Hepatocyte (in vitro differentiated cells): ENCODE measurements around the gene GLI1.

Source experiments
- CTCF ChIP-seq: fragments of 200-600 bp; sonication (generic); IDR thresholded peaks from 2 replicates; pipeline ENCODE4 v1.5.1; 2016; ENCODE audit warnings: antibody characterized with exemption, mild to moderate bottlenecking; ENCODE audit not compliant: poor library complexity
- EZH2 ChIP-seq: fragments of 200-600 bp; sonication (generic); IDR thresholded peaks from 2 replicates; pipeline ENCODE4 v1.6.1; 2016; ENCODE audit warnings: antibody characterized with exemption, mild to moderate bottlenecking, borderline replicate concordance

DNA sequence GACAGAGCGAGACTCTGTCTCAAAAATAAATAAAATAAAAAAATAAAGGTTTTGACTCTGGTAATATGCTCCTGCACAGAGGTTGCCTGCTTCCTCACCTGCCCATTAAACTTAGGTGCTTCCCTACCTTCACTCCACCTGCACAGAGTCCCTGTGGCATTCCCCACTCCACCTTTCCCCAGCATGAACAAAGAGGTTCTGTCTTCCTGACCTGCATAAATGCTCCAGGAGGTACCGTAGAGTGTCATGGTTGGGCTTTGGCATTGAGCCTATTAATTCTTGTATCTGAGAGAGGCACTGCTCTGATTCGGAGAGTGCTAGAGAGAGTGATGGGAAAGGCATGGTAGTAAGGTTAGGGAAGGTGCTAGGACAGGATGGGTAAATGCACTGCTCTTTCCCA is 13.8 kb downstream of the GLI1 start:
- TF ChIP-seq CTCF, result no peak
- TF ChIP-seq EZH2, result no peak
